SK-N-SH (cell line): ENCODE results near the gene ZNF277. TPM values are rescaled to one million over a fixed set of nuclear protein-coding genes. Genes with fewer than 3 reads are reported as not detected.

Experiments
- CTCF ChIA-PET: fragments of 300-600, 350-600 bp; formaldehyde crosslinking; extraction: SDS; loops from one replicate; lab custom pipeline; 2021; lab: Yijun Ruan, JAX
- POLR2A ChIA-PET: fragments of 350-600 bp; sonication (Branson Sonifier 250); formaldehyde crosslinking; extraction: SDS; loops from one replicate; lab custom pipeline; 2020; ENCODE audit warnings: antibody characterized with exemption, inconsistent platforms; lab: Yijun Ruan, JAX
- DNase-seq: peaks from one replicate; pipeline ENCODE4 v3.0.0; 2012
- H2AFZ ChIP-seq: fragments of 200-600 bp; sonication (generic); 2 replicates; pipeline ENCODE4 v1.8.1; 2016; ENCODE audit warnings: antibody characterized with exemption, mild to moderate bottlenecking, low read depth
- H3F3A ChIP-seq: fragments of 200-600 bp; sonication (generic); replicated peaks from 2 replicates; pipeline ENCODE3; 2016; ENCODE audit warnings: antibody characterized with exemption, mild to moderate bottlenecking; ENCODE audit not compliant: insufficient read depth
- H3K27ac ChIP-seq, 2 experiments: fragments of 200-500 bp in 1 of 2; fragments of 200-600 bp in 1 of 2; sonication (Bioruptor generic) in 1 of 2; sonication (generic), shearing (Covaris generic) in 1 of 2; 2 replicates each; pipeline versions ENCODE4 v1.5.1 to v1.6.1; 2014 to 2016; ENCODE audit warnings: low read depth in 2 of 2, inconsistent platforms in 1 of 2, low read length in 1 of 2, mild to moderate bottlenecking in 1 of 2, mixed read lengths in 1 of 2
- H3K27me3 ChIP-seq: fragments of 200-600 bp; sonication (generic), shearing (Covaris generic); 2 replicates; pipeline ENCODE4 v1.6.1; 2016; ENCODE audit warnings: mixed run types; ENCODE audit not compliant: insufficient read depth
- H3K36me3 ChIP-seq, 2 experiments: fragments of 200-500 bp in 1 of 2; fragments of 200-600 bp in 1 of 2; sonication (Bioruptor generic) in 1 of 2; sonication (generic) in 1 of 2; replicated peaks in 1 of 2; 2 replicates each; pipeline versions ENCODE3 to v1.5.1; 2014 to 2016; ENCODE audit warnings: low read length in 1 of 2, mild to moderate bottlenecking in 1 of 2; ENCODE audit not compliant: insufficient read depth in 2 of 2, control insufficient read depth in 1 of 2
- H3K4me1 ChIP-seq, 2 experiments: fragments of 200-500 bp in 1 of 2; fragments of 200-600 bp in 1 of 2; sonication (Bioruptor generic) in 1 of 2; sonication (generic), shearing (Covaris generic) in 1 of 2; 2 replicates each; pipeline versions ENCODE4 v1.5.1 to v1.6.1; 2014 to 2016; ENCODE audit warnings: low read depth in 1 of 2, low read length in 1 of 2, mixed run types in 1 of 2; ENCODE audit not compliant: insufficient read depth in 2 of 2, control insufficient read depth in 1 of 2
- H3K4me2 ChIP-seq: fragments of 200-600 bp; sonication (generic), shearing (Covaris generic); 2 replicates; pipeline ENCODE4 v1.6.1; 2017; ENCODE audit warnings: mixed run types
- H3K4me3 ChIP-seq, 2 experiments: fragments of 200-500 bp in 1 of 2; fragments of 200-600 bp in 1 of 2; sonication (Bioruptor generic) in 1 of 2; sonication (generic), shearing (Covaris generic) in 1 of 2; 2 replicates each; pipeline versions ENCODE4 v1.5.1 to v1.8.1; 2014 to 2016; ENCODE audit warnings: low read depth in 2 of 2, inconsistent platforms in 1 of 2, low read length in 1 of 2, mild to moderate bottlenecking in 1 of 2, mixed read lengths in 1 of 2, moderate library complexity in 1 of 2
- H3K79me2 ChIP-seq: fragments of 200-600 bp; sonication (generic); 2 replicates; pipeline ENCODE4 v1.8.1; 2017; ENCODE audit warnings: mild to moderate bottlenecking; ENCODE audit not compliant: insufficient read depth
- H3K9ac ChIP-seq: fragments of 200-600 bp; sonication (generic); 2 replicates; pipeline ENCODE4 v1.6.1; 2017; ENCODE audit warnings: mixed run types
- H3K9me2 ChIP-seq: fragments of 200-600 bp; sonication (generic); 2 replicates; pipeline ENCODE4 v1.6.1; 2017; ENCODE audit warnings: mixed run types
- H3K9me3 ChIP-seq: fragments of 200-600 bp; sonication (generic); 2 replicates; pipeline ENCODE4 v1.6.1; 2017; ENCODE audit warnings: mixed run types, mild to moderate bottlenecking, moderate library complexity
- H4K20me1 ChIP-seq: fragments of 200-600 bp; sonication (generic); 2 replicates; pipeline ENCODE4 v1.6.1; 2017; ENCODE audit warnings: mild to moderate bottlenecking, mixed run types; ENCODE audit not compliant: insufficient read depth
- CHD2 ChIP-seq: fragments of 150-350 bp; IDR thresholded peaks from 2 replicates; pipeline ENCODE4 v1.6.1; 2018; ENCODE audit warnings: low read length; ENCODE audit not compliant: partially characterized antibody
- CTCF ChIP-seq: fragments of 200-600 bp; sonication (generic); IDR thresholded peaks from 2 replicates; pipeline ENCODE4 v1.6.1; 2017; ENCODE audit warnings: antibody characterized with exemption, mild to moderate bottlenecking, moderate library complexity
- EP300 ChIP-seq, 2 experiments: IDR thresholded peaks; 2 replicates each; pipeline versions ENCODE4 v1.4.0 to v1.6.1; 2012; ENCODE audit warnings: borderline replicate concordance in 1 of 2, low read depth in 1 of 2, low read length in 1 of 2
- FOXJ3 ChIP-seq: sonication (generic); formaldehyde crosslinking; IDR thresholded peaks from 2 replicates; pipeline ENCODE4 v1.5.1; 2020; ENCODE audit warnings: mild to moderate bottlenecking, missing genetic modification reagents
- NFIC ChIP-seq: IDR thresholded peaks from 2 replicates; pipeline ENCODE4 v1.4.0; 2012; ENCODE audit warnings: borderline replicate concordance
- NRF1 ChIP-seq: IDR thresholded peaks from 2 replicates; pipeline ENCODE4 v1.6.1; 2012; ENCODE audit warnings: low read depth, mild to moderate bottlenecking, low read length
- POLR2AphosphoS5 ChIP-seq: IDR thresholded peaks from 2 replicates; pipeline ENCODE4 v1.6.1; 2012; ENCODE audit warnings: low read depth, low read length
- RAD21 ChIP-seq: IDR thresholded peaks from 2 replicates; pipeline ENCODE4 v1.6.1; 2012; ENCODE audit warnings: mild to moderate bottlenecking, low read length
- USF1 ChIP-seq: IDR thresholded peaks from 2 replicates; pipeline ENCODE4 v1.4.0; 2012; ENCODE audit warnings: low read depth, borderline replicate concordance
- ZBTB33 ChIP-seq: IDR thresholded peaks from 2 replicates; pipeline ENCODE4 v1.4.0; 2012; ENCODE audit warnings: low read depth, borderline replicate concordance
- WGBS: methylation state at CpG from one replicate; pipeline ENCODE4 v1.1.6; 2017; ENCODE audit warnings: low lambda C conversion rate; 5-methylcytosine and 5-hydroxymethylcytosine counted together
- polyA plus RNA-seq, 3 experiments: library from polyadenylated mRNA; depleted of rRNA; stranded (reverse); fragments of >200 nt; gene quantifications; 2 replicates each; pipeline ENCODE4 v1.2.3, GENCODE V29; 2012

ZNF277 gene
- polyA plus RNA-seq, 1 of the 3 experiments (the other 2 are of a cell fraction) = 11.5 TPM

GRCh38 chr7:112186300-112186699 is 20.2 kb upstream of the ZNF277 start:
- Histone ChIP-seq H3K4me3 (no peak overlapping the region), H3K27ac (no peak overlapping the region), H3K36me3 (no peaks in the 10 kb centered on the region), H3K9ac (no peak overlapping the region), H3K9me3 (no peaks in the 10 kb centered on the region), H4K20me1 (no peaks in the 10 kb centered on the region), H3K4me1 (peaks cover 0 to 27% of the 10 kb centered on the region in 2 experiments; a peak in 2 of 4 replicates), H3K79me2 (no peaks in the 10 kb centered on the region), H3K9me2 (no peaks in the 10 kb centered on the region), H3K4me2 (no peak overlapping the region), H2AFZ (no peak overlapping the region), H3K27me3 (no peaks in the 10 kb centered on the region), H3F3A (no peaks in the 10 kb centered on the region)
- WGBS = 93% methylated on average over 1 of the region's 1 CpG
- ChIA-PET CTCF (no interaction called here), POLR2A (no interaction called here)
- no peak for DNase-seq
- no peak for TF ChIP-seq CTCF

GRCh38 chr7:112188257-112188656 is 18.2 kb upstream of the ZNF277 start:
- H3K27ac ChIP-seq = no peak overlapping the region; a peak in 1 of 4 replicates
- CTCF ChIA-PET = interaction anchor here (0.8 to 1.6 kb wide), 2 partner anchors 17 to 38 kb away, joined by 3 to 4 read pairs; no protein-coding TSS in a partner anchor
- no peak overlapping the region for H3K4me2 ChIP-seq
- POLR2A ChIA-PET = interaction anchor here (0.6 kb wide), 1 partner anchor 259 kb away, joined by 3 read pairs; no protein-coding TSS in a partner anchor
- no peaks in the 10 kb centered on the region for H3K9me2 ChIP-seq
- H2AFZ ChIP-seq = no peak overlapping the region
- H4K20me1 ChIP-seq = peaks cover 3% of the 10 kb centered on the region; the same call in 1 of the 2 replicates
- no peaks in the 10 kb centered on the region for H3K27me3 ChIP-seq
- H3F3A ChIP-seq = peaks cover 10% of the 10 kb centered on the region
- TF ChIP-seq NRF1 = no peak
- TF ChIP-seq CTCF = no peak
- no peak for TF ChIP-seq POLR2AphosphoS5
- no peaks in the 10 kb centered on the region for H3K79me2 ChIP-seq
- H3K9ac ChIP-seq = no peak overlapping the region
- 96% methylated on average over 3 of the region's 3 CpGs for WGBS
- no peaks in the 10 kb centered on the region for H3K9me3 ChIP-seq
- no peaks in the 10 kb centered on the region for H3K36me3 ChIP-seq
- no peak for DNase-seq
- H3K4me1 ChIP-seq = peaks cover 0 to 19% of the 10 kb centered on the region in 2 experiments; a peak in 3 of 4 replicates
- H3K4me3 ChIP-seq = no peak overlapping the region

GRCh38 chr7:112189691-112190090 is 16.8 kb upstream of the ZNF277 start:
- Histone ChIP-seq H2AFZ (no peak overlapping the region), H3K27ac (no peak overlapping the region), H3K27me3 (no peaks in the 10 kb centered on the region), H3F3A (peaks cover 11% of the 10 kb centered on the region), H3K79me2 (no peaks in the 10 kb centered on the region), H3K4me3 (no peak overlapping the region), H3K9me3 (no peaks in the 10 kb centered on the region), H3K4me2 (no peak overlapping the region), H3K36me3 (no peaks in the 10 kb centered on the region), H3K4me1 (peaks cover 0 to 19% of the 10 kb centered on the region in 2 experiments; a peak in 3 of 4 replicates), H3K9ac (no peak overlapping the region), H3K9me2 (no peaks in the 10 kb centered on the region), H4K20me1 (peaks cover 3% of the 10 kb centered on the region; the same call in 1 of the 2 replicates)
- TF ChIP-seq USF1 (no peak), NFIC (no peak), CHD2 (no peak), FOXJ3 (CRISPR knock-in tag) (no peak), RAD21 (no peak), ZBTB33 (no peak), POLR2AphosphoS5 (no peak), EP300 (IDR thresholded peaks at IDR 0.05; ENCODE audit: borderline replicate concordance in 1 of 2, low read depth in 1 of 2, low read length in 1 of 2) (no peak)
- ChIA-PET POLR2A (no interaction called here), CTCF (interaction anchor here (0.8 kb wide), 1 partner anchor 11 kb away, joined by 3 read pairs; no protein-coding TSS in a partner anchor)
- 92% methylated on average over 5 of the region's 5 CpGs for WGBS
- no peak for DNase-seq
